Activated CD8-positive, alpha-beta memory T cell treated with anti-CD3 and anti-CD28 coated beads, Interleukin-2, amount 50 U/mL, for 1 hour (primary cell): ENCODE data around the gene THEM5.

Experiments
- DNase-seq: peaks from one replicate; pipeline ENCODE4 v3.0.0-alpha.2; 2020; ENCODE audit errors: extremely low read depth

THEM5 gene

GRCh38 chr1:151819976-151820623 is 33.4 kb downstream of the THEM5 start:
- no peak for DNase-seq

GRCh38 chr1:151819227-151819835 is 34.2 kb downstream of the THEM5 start:
- no peak for DNase-seq

GRCh38 chr1:151817353-151817730 is 36.2 kb downstream of the THEM5 start:
- no peak for DNase-seq

GRCh38 chr1:151816548-151817352 is 36.8 kb downstream of the THEM5 start:
- no peak for DNase-seq

GRCh38 chr1:151815716-151816327 is 37.7 kb downstream of the THEM5 start:
- DNase-seq, result no peak

GRCh38 chr1:151814971-151815545 is 38.5 kb downstream of the THEM5 start:
- DNase-seq, result no peak

GRCh38 chr1:151814426-151814825 is 39.1 kb downstream of the THEM5 start:
- DNase-seq, result no peak

- no peak for DNase-seq
These were observed 40.1 kb downstream of the THEM5 start for GRCh38 chr1:151813271-151813977.

- DNase-seq, result no peak
These were observed 42.3 kb downstream of the THEM5 start for GRCh38 chr1:151811181-151811580.

GRCh38 chr1:151809985-151810556 is 43.4 kb downstream of the THEM5 start:
- no peak for DNase-seq

- no peak for DNase-seq
These were observed 44.1 kb downstream of the THEM5 start for GRCh38 chr1:151809290-151809984.

GRCh38 chr1:151807766-151808165 is 45.7 kb downstream of the THEM5 start:
- no peak for DNase-seq

GRCh38 chr1:151807131-151807530 is 46.4 kb downstream of the THEM5 start:
- DNase-seq, result no peak

GRCh38 chr1:151806170-151806569 is 47.3 kb downstream of the THEM5 start:
- DNase-seq, result no peak

GRCh38 chr1:151805066-151805820 is 48.3 kb downstream of the THEM5 start, which contains the start of gene LINGO4:
Gene LINGO4, minus strand, starts transcription at chr1:151805419. Its CDS starts 2,715 bp downstream, at chr1:151802704.
- DNase-seq, result no peak

GRCh38 chr1:151803915-151804314 is 49.6 kb downstream of the THEM5 start:
- no peak for DNase-seq

GRCh38 chr1:151803164-151803563 is 50.3 kb downstream of the THEM5 start:
- no peak for DNase-seq

GRCh38 chr1:151802372-151802771 is 51.1 kb downstream of the THEM5 start:
- no peak for DNase-seq

GRCh38 chr1:151801846-151802245 is 51.7 kb downstream of the THEM5 start:
- DNase-seq, result no peak
